ENCODE results near the gene RPSA. TPM values are rescaled to one million over a fixed set of nuclear protein-coding genes. Genes with fewer than 3 reads are reported as not detected.

RPSA gene
- total RNA-seq, 1 experiment from 2014 or later, result 2,077 TPM

GRCh38 chr3:39384665-39385000, 21.9 kb upstream of the RPSA start:
- DNase-seq, result no peak
- Histone ChIP-seq H3K27me3 (ENCODE audit: insufficient read depth, low read length) (no peaks in the 10 kb centered on the region), H3K4ac (ENCODE audit: low read depth, low read length) (no peak overlapping the region), H2AK5ac (ENCODE audit: insufficient read length, low read length) (no peak overlapping the region), H3K9me3 (ENCODE audit: control insufficient read depth, low read depth, low read length) (no peaks in the 10 kb centered on the region), H4K8ac (replicated peaks; ENCODE audit: insufficient read length, low read depth, low read length) (no peak overlapping the region), H4K5ac (ENCODE audit: insufficient read length, low read depth, low read length) (no peak overlapping the region), H3K23ac (ENCODE audit: insufficient read length, low read depth, low read length) (no peak overlapping the region), H3T11ph (ENCODE audit: low read length) (no peak overlapping the region), H4K20me1 (ENCODE audit: control insufficient read depth, insufficient read depth, insufficient read length) (no peaks in the 10 kb centered on the region), H2BK20ac (ENCODE audit: low read depth, low read length, poor library complexity, severe bottlenecking) (no peak overlapping the region), H3K4me1 (ENCODE audit: insufficient read depth, low read length) (no peaks in the 10 kb centered on the region), H2BK15ac (ENCODE audit: low read depth, low read length) (no peak overlapping the region), H3K4me2 (ENCODE audit: insufficient read depth, insufficient read length, low read length) (peak overlapping the region; percentile 39), H3K18ac (ENCODE audit: insufficient read length, low read depth, low read length) (no peak overlapping the region), H3K27ac (ENCODE audit: insufficient read length, low read depth, low read length) (no peak overlapping the region), H3K14ac (ENCODE audit: insufficient read depth, low read length) (no peak overlapping the region), H2BK12ac (ENCODE audit: insufficient read length, low read depth, low read length) (no peak overlapping the region), H2BK120ac (ENCODE audit: low read depth, low read length, poor library complexity, severe bottlenecking) (no peak overlapping the region), H3K79me2 (ENCODE audit: insufficient read depth, low read length) (peaks cover 28% of the 10 kb centered on the region; the same call in 1 of the 2 replicates), H2BK5ac (ENCODE audit: insufficient read length, low read length) (no peak overlapping the region), H3K56ac (ENCODE audit: insufficient read length, low read depth, low read length) (no peak overlapping the region), H3K23me2 (ENCODE audit: insufficient read length, low read depth, low read length, poor library complexity, severe bottlenecking) (peaks cover 2% of the 10 kb centered on the region), H3K9ac (ENCODE audit: extremely low read depth, insufficient read length, low read length) (peak overlapping the region; percentile 32), H2AFZ (ENCODE audit: low read length) (no peak overlapping the region), H4K91ac (ENCODE audit: insufficient read length, low read depth, low read length) (no peak overlapping the region), H3K79me1 (ENCODE audit: insufficient read depth, low read depth, low read length, poor library complexity, severe bottlenecking) (peaks cover 7% of the 10 kb centered on the region)
- peak overlapping the region in 1 of 3 experiments; percentile 70; a peak in 2 of 7 replicates for H3K27ac Mint-ChIP-seq
- H3K27me3 Mint-ChIP-seq (ENCODE audit: low read depth), result peaks cover 2% of the 10 kb centered on the region; the same call in 1 of the 2 replicates
- no peaks in the 10 kb centered on the region for H3K9me3 Mint-ChIP-seq
- H3K4me3 Mint-ChIP-seq, result peak overlapping the region; percentile 98
- H3K4me1 Mint-ChIP-seq, result peaks cover 17 to 35% of the 10 kb centered on the region in 2 experiments
- TF ChIP-seq, protein P1, sequence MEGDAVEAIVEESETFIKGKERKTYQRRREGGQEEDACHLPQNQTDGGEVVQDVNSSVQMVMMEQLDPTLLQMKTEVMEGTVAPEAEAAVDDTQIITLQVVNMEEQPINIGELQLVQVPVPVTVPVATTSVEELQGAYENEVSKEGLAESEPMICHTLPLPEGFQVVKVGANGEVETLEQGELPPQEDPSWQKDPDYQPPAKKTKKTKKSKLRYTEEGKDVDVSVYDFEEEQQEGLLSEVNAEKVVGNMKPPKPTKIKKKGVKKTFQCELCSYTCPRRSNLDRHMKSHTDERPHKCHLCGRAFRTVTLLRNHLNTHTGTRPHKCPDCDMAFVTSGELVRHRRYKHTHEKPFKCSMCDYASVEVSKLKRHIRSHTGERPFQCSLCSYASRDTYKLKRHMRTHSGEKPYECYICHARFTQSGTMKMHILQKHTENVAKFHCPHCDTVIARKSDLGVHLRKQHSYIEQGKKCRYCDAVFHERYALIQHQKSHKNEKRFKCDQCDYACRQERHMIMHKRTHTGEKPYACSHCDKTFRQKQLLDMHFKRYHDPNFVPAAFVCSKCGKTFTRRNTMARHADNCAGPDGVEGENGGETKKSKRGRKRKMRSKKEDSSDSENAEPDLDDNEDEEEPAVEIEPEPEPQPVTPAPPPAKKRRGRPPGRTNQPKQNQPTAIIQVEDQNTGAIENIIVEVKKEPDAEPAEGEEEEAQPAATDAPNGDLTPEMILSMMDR (conservative IDR thresholded peaks at IDR 0.05), result no peak
- peaks cover 5 to 19% (median 7%) of the 10 kb centered on the region in 3 experiments; a peak in 6 of 7 replicates for H3K36me3 Mint-ChIP-seq (ENCODE audit: insufficient read depth in 1 of 3, low read depth in 3 of 3)
- no CpG with 5 or more reads among the region's 14 CpGs for WGBS (ENCODE audit: extremely low coverage, insufficient read length, low lambda C conversion rate)
